Liver (tissue), 9 donors: ENCODE measurements around the gene SYNE4. TPM values are rescaled to one million over a fixed set of nuclear protein-coding genes. Genes with fewer than 3 reads are reported as not detected.
A peak's percentile ranks its signal among the peaks of the same experiment; 100 is the strongest.

Experiments used
- DNase-seq: peaks from one replicate; pipeline ENCODE4 v3.0.0-alpha.2; 2017; ENCODE audit warnings: low spot score
- H3K27ac ChIP-seq, 2 donors: one replicate each; pipeline ENCODE4 v1.7.0; 2013; ENCODE audit warnings: inconsistent platforms in 2 of 2, low read length in 2 of 2, control low read depth in 1 of 2, low read depth in 1 of 2, mild to moderate bottlenecking in 1 of 2
- H3K27me3 ChIP-seq, 4 donors: one replicate each; pipeline versions ENCODE4 v1.6.1 to v1.7.0; 2013; ENCODE audit warnings: low read length in 3 of 4, inconsistent platforms in 1 of 4, mild to moderate bottlenecking in 1 of 4, moderate library complexity in 1 of 4; ENCODE audit not compliant: control insufficient read depth in 4 of 4, insufficient read depth in 4 of 4
- H3K36me3 ChIP-seq, 4 donors: one replicate each; pipeline versions ENCODE4 v1.6.1 to v1.7.0; 2013; ENCODE audit warnings: low read length in 3 of 4, mild to moderate bottlenecking in 3 of 4, low read depth in 1 of 4, moderate library complexity in 1 of 4; ENCODE audit not compliant: control insufficient read depth in 4 of 4, insufficient read depth in 3 of 4
- H3K4me1 ChIP-seq, 4 donors: one replicate each; pipeline versions ENCODE4 v1.6.1 to v1.7.0; 2013; ENCODE audit warnings: low read length in 3 of 4, mild to moderate bottlenecking in 3 of 4, moderate library complexity in 1 of 4; ENCODE audit not compliant: control insufficient read depth in 4 of 4, insufficient read depth in 4 of 4
- H3K4me3 ChIP-seq, 3 donors: one replicate each; pipeline versions ENCODE4 v1.6.1 to v1.7.0; 2013; ENCODE audit warnings: low read length in 3 of 3, control low read depth in 1 of 3, low read depth in 1 of 3, mild to moderate bottlenecking in 1 of 3
- H3K9ac ChIP-seq, 2 donors: one replicate each; pipeline ENCODE4 v1.7.0; 2013; ENCODE audit warnings: low read length in 2 of 2, mild to moderate bottlenecking in 2 of 2, moderate library complexity in 2 of 2, control low read depth in 1 of 2, low read depth in 1 of 2
- H3K9me3 ChIP-seq, 4 donors: one replicate each; pipeline versions ENCODE4 v1.6.1 to v1.7.0; 2013; ENCODE audit warnings: low read length in 3 of 4; ENCODE audit not compliant: control insufficient read depth in 4 of 4
- ATF3 ChIP-seq: IDR thresholded peaks from 2 replicates; pipeline ENCODE4 v1.6.1; 2016; ENCODE audit warnings: antibody characterized with exemption
- CTCF ChIP-seq: fragments of 150-350 bp; IDR thresholded peaks from 2 replicates; pipeline ENCODE4 v1.5.1; 2017; ENCODE audit warnings: improper control_type of control experiment, low read depth, low read length; ENCODE audit not compliant: missing input control
- FOXA1 ChIP-seq: IDR thresholded peaks from 2 replicates; pipeline ENCODE4 v1.6.1; 2016; ENCODE audit warnings: antibody characterized with exemption
- HNF4A ChIP-seq, 2 donors: conservative IDR thresholded peaks; 2 replicates each; pipeline ENCODE4 v1.6.1; 2016; ENCODE audit warnings: antibody characterized with exemption in 2 of 2, mild to moderate bottlenecking in 2 of 2
- HNF4G ChIP-seq: IDR thresholded peaks from 2 replicates; pipeline ENCODE4 v1.6.1; 2016; ENCODE audit warnings: antibody characterized with exemption
- JUND ChIP-seq, 2 donors: IDR thresholded peaks; 2 replicates each; pipeline ENCODE4 v1.6.1; 2016; ENCODE audit warnings: antibody characterized with exemption in 2 of 2
- MAX ChIP-seq: IDR thresholded peaks from 2 replicates; pipeline ENCODE4 v1.6.1; 2016; ENCODE audit warnings: antibody characterized with exemption
- NR2F2 ChIP-seq: IDR thresholded peaks from 2 replicates; pipeline ENCODE4 v1.6.1; 2016; ENCODE audit warnings: antibody characterized with exemption
- RAD21 ChIP-seq, 2 donors: IDR thresholded peaks; 2 replicates each; pipeline ENCODE4 v1.6.1; 2016; ENCODE audit warnings: antibody characterized with exemption in 2 of 2, mild to moderate bottlenecking in 2 of 2
- REST ChIP-seq: IDR thresholded peaks from 2 replicates; pipeline ENCODE4 v1.6.1; 2016; ENCODE audit warnings: antibody characterized with exemption, mild to moderate bottlenecking
- RXRA ChIP-seq, 2 donors: IDR thresholded peaks; 2 replicates each; pipeline ENCODE4 v1.6.1; 2017 to 2018; ENCODE audit warnings: antibody characterized with exemption in 2 of 2, mild to moderate bottlenecking in 1 of 2
- SP1 ChIP-seq: IDR thresholded peaks from 2 replicates; pipeline ENCODE4 v1.6.1; 2018; ENCODE audit warnings: antibody characterized with exemption, mild to moderate bottlenecking
- TAF1 ChIP-seq: conservative IDR thresholded peaks from 2 replicates; pipeline ENCODE4 v1.6.1; 2016; ENCODE audit warnings: antibody characterized with exemption, mild to moderate bottlenecking
- ZBTB33 ChIP-seq: IDR thresholded peaks from 2 replicates; pipeline ENCODE4 v1.6.1; 2016; ENCODE audit warnings: antibody characterized with exemption
- WGBS: extraction: QIAGEN DNeasy Blood & Tissue Kit; methylation state at CpG from one replicate; pipeline ENCODE4 v1.1.7; 2013; 5-methylcytosine and 5-hydroxymethylcytosine counted together
- polyA plus RNA-seq, 2 donors: library from polyadenylated mRNA; stranded (reverse) in 1 of 2; unstranded in 1 of 2; fragments of 200-250 nt in 1 of 2; fragments of >200 nt in 1 of 2; fragmentation: Nextera tagmentation in 1 of 2; extraction: Ambion mirVana in 1 of 2; gene quantifications; one replicate each; pipeline versions ENCODE4 v1.2.1 to v1.2.3, GENCODE V29; 2013 to 2015
- total RNA-seq, 2 donors: library from RNA; depleted of rRNA; stranded (reverse); fragments of >200 nt; gene quantifications; one replicate each; pipeline ENCODE4 v1.2.3, GENCODE V29; 2014
- donor health status: healthy.
- donor health status: healthy.
- donor health status: healthy.
- donor health status: healthy.
- donor health status: healthy.

SYNE4 gene
- total and polyA plus RNA-seq, 4 donors: 1.8 to 5.7 (median 4.3) TPM

GRCh38 chr19:36051637-36052036 lies 43.0 kb upstream of the SYNE4 start:
- peaks cover 3 to 12% (median 9%) of the 10 kb centered on the region in 4 donors for H3K4me1 ChIP-seq
- H3K27ac ChIP-seq: no peak overlapping the region
- H3K4me3 ChIP-seq: no peak overlapping the region
- H3K27me3 ChIP-seq: no peaks in the 10 kb centered on the region
- H3K9ac ChIP-seq: no peak overlapping the region
- no peaks in the 10 kb centered on the region for H3K9me3 ChIP-seq
- no peak for DNase-seq
- 95% methylated on average over 4 of the region's 4 CpGs for WGBS
- H3K36me3 ChIP-seq: no peaks in the 10 kb centered on the region
- TF ChIP-seq ATF3: no peak
- TF ChIP-seq CTCF: no peak
- no peak for TF ChIP-seq RXRA (IDR thresholded peaks at IDR 0.05)
- no peak for TF ChIP-seq MAX
- no peak for TF ChIP-seq ZBTB33
- no peak for TF ChIP-seq RAD21 (IDR thresholded peaks at IDR 0.05)
- no peak for TF ChIP-seq JUND (IDR thresholded peaks at IDR 0.05)
- no peak for TF ChIP-seq NR2F2
- no peak for TF ChIP-seq HNF4A (conservative IDR thresholded peaks at IDR 0.05)
- no peak for TF ChIP-seq REST
- no peak for TF ChIP-seq TAF1
- TF ChIP-seq HNF4G: no peak
- no peak for TF ChIP-seq SP1

- H3K36me3 ChIP-seq: no peaks in the 10 kb centered on the region
- no peak for DNase-seq
- no peak for TF ChIP-seq FOXA1
- TF ChIP-seq RAD21 (IDR thresholded peaks at IDR 0.05): peak in 1 of 2 donors; percentile 12
- 83% methylated on average over 3 of the region's 3 CpGs for WGBS
- no peak overlapping the region for H3K9ac ChIP-seq
- no peak overlapping the region for H3K4me3 ChIP-seq
- no peak overlapping the region for H3K27ac ChIP-seq
- H3K27me3 ChIP-seq: no peaks in the 10 kb centered on the region
- H3K4me1 ChIP-seq: peaks cover 3 to 12% (median 9%) of the 10 kb centered on the region in 4 donors
- no peaks in the 10 kb centered on the region for H3K9me3 ChIP-seq
These were observed 42.6 kb upstream of the SYNE4 start for GRCh38 chr19:36051236-36051635.
